NCI-H345 treated with DMSO at 0.1 percent for 48 hours (cell line): Measurements from ENCODE around the gene CPT1C.

ENCODE experiments used
- DNase-seq: peaks from one replicate; lab custom pipeline; 2025; ENCODE audit not compliant: unreplicated experiment; lab: John Stamatoyannopoulos, UW

The CPT1C gene

DNA sequence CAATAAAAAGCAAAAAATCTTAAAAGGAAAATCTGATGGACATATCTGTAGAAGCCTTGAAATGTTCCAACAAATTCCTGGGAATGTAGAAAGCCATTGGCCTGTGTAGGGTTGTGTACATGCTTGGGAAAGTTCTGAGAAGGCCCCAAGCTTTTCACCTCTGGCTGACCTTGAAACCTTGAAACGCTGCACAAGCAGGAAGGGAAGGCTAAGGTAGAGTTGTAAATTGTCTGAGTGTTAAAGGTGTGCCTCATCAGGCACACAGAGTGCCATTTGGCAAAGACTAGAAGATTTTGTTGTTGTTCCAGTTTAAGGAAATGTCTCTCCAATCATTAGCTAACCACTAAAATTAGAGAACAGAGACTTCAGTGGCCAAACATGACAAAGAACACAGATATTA, 61.8 kb downstream of the CPT1C start:
- DNase-seq, result no peak

DNA sequence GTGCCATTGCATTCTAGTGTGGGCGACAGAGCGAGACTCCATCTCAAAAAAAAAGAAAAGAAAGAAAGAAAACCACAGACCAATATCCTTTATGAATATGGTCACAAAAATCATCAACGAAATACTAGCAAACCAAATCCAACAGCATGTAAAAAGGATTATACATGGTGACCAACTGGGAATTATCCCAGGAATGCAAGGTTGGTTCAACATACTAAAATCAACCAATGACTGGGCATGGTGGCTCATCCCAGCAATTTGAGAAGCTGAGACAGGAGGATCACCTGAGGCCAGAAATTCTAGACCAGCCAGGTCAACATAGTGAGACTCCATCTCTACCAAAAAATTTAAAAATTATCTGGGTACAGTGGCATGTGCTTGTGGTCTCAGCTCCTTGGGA, 65.0 kb downstream of the CPT1C start:
- no peak for DNase-seq

DNA sequence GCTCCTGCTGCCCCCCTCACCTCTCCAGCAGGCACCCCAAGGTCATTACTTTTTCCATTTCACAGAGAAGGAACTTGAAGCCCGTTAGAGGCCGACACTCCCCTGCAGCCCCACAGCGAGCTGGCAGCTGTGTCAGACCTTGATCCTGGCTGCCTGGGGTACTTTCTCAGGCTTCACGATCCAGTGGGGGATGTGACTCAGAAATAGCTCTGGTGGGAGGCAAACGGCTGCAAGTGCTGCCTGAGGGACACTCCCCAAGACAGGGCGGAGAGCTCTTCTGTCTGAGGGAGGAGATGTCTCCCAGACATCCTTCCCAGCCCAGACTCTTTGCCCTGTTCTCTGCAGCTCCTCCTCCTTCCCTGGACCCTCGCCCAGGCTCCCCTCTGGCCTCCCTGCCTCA, 67.4 kb downstream of the CPT1C start:
- no peak for DNase-seq

DNA sequence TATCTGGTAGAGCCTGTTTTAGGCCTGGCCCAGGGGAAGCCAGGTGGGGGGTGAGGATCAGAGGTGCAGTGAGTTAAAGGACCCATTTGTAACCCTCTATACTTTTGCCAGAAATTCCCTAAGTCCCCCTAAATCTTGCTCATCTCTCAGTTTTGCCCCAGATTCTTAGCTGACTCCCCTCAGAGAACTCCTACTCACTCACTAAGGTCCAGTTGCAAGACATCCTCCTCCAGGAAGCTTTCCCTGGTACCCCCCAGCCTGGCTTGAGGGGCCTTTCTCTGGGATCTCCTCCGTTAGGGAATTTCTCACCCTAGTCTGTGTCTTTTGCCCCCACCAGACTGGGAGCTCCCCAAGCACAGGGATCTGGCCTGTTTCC, 70.3 kb downstream of the CPT1C start:
- DNase-seq, result no peak

DNA sequence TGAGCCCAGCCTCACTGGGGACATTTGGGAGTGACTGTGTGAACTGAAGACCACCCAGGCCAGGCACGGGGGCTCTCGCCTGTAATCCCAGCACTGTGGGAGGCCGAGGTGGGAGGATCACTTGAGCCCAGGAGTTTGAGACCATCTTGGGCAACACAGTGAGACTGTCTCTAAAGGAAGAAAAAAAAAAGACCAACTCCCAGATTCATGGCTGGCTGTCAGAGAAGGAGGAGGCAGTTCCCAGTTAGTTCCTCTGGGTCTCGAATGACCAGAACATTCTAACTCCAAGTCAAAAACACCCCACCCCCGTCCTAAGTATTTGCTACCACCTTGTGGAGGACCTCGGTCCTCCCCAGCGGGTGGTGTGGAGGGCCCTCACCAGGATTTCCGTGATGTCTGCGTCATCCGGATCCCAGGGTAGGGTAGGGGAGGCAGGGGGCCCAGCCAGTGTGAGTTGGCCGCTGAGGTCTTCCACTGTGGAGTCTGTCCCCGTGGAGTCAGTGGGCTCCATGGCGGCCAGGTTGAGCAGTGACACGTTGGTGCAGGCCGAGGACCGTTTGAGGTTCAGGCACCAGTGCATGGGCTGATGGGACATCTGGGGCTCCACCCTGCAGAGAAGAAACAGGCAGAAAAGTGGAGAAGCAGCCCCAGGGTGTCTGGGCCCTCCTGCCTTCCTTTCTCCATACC, 70.9 kb downstream of the CPT1C start:
- no peak for DNase-seq

DNA sequence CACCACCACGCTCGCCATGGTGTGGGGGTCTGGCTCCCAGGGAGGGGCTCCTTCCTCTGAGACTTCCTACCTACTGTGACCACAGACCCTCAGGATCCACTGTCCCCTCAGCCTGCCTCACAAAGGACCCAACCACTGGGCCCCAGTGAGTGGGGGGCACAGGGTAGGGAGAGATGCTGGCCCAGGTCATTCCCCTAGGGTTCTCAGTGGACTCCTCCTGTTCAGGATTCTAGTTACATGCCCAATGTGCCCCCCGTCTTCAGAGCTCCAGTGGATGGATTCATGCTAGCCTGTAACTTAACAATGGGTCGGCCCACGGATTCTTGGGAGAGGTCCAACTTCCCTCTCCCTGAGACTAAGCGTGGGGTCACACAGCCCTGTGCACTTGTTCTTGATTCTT, 72.3 kb downstream of the CPT1C start, which contains the start of gene TSKS:
Gene TSKS (minus strand): TSS at position 77 of the 400 bp plus-strand sequence. CDS start 59 bp downstream, at position 18.
- DNase-seq, result no peak
